GM21576 (cell line): ENCODE data around the gene BICD1.
"Not testable (repeated sequence)": the region's sequence is repeated elsewhere in the genome, so short reads cannot be mapped to it uniquely, and the experiment has no call there.

Source experiments
- ATAC-seq: cut with Tn5 transposase; IDR thresholded peaks from one replicate; pipeline ENCODE4 v1.9.1; 2021; ENCODE audit warnings: mild to moderate bottlenecking, moderate library complexity; ENCODE audit not compliant: unreplicated experiment

The BICD1 gene

DNA sequence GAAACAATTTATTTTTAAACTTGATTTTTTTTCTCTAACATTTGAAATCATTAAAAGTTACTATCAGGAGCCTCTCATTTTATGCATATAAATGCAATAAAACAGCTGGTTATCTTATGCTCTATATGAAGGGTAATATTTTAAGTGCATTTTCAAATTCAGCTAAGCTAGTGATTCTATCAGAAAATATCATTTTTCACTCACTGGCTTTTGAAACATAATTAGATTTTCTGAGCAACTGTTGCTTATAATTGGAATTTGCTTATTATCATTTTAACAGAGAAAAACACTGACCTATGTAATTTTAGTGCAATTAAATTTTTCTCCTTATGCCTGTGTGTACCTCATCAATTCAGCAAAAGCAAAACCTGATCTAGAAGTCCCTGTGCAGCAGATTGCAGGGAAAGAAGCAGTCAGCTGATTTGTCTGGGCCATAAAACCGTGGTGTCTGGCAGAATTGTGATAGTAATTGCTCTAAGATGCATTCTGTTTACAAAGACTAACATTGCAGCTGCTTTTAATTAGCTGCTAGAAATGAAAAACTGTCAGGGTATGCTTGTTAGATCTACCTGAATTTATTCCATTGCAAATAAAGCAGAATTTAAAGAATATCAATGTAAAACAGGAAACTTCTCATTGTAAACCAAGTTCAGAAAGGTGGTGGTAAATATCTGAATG, 75.0 kb downstream of the BICD1 start:
- ATAC-seq: no peak

DNA sequence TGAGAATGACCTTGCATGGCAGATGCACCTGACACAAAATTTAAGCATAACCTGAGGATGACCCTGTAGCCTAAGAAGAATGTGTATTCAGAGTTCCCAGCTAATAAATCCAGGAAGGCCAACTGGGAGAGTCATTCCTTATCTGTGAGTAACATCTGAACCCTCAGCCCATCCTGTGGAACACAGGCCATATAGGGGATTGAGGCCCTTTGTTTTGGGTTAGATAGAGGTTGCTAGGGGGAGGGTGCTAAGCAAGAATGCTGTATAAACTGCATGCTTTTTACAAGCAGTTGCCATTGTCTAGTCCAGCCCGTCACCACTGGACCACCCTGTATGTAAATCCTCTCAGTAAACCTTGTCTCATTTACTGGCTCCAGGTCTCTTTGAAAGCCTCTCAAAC, 77.0 kb downstream of the BICD1 start:
- ATAC-seq: no peak

DNA sequence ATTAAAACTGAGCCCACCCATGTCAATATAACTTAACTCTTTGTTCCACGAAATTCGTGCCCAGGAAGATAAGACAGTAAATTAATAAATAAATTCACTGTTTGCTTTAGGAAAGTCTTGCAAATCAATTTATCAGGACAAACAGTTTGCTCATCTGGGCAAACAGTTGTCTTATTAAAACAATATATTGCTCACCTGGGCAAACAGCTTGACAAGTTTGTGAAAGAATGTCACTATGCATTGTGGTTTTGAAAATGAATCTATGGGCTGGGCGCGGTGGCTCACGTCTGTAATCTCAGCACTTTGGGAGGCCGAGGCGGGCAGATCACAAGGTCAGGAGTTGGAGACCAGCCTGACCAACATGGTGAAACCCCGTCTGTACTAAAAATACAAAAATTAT, 80.5 kb downstream of the BICD1 start:
- not testable (repeated sequence) for ATAC-seq

DNA sequence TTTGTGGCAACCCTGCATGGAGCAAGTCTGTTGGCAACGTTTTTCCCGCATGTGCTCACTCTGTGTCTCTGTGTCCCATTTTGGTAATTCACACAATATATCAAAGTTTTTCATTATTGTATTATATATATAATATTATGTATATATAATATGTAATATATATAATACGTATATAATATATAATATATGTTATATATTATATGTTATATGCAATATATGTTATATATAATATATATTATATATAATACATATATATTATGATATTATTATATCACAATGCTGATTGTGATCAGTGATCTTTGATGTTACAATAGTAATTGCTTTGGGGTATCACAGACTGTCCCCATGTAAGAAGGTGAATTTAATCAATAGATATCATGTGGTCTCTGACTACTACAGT, 84.8 kb downstream of the BICD1 start:
- ATAC-seq: no peak

DNA sequence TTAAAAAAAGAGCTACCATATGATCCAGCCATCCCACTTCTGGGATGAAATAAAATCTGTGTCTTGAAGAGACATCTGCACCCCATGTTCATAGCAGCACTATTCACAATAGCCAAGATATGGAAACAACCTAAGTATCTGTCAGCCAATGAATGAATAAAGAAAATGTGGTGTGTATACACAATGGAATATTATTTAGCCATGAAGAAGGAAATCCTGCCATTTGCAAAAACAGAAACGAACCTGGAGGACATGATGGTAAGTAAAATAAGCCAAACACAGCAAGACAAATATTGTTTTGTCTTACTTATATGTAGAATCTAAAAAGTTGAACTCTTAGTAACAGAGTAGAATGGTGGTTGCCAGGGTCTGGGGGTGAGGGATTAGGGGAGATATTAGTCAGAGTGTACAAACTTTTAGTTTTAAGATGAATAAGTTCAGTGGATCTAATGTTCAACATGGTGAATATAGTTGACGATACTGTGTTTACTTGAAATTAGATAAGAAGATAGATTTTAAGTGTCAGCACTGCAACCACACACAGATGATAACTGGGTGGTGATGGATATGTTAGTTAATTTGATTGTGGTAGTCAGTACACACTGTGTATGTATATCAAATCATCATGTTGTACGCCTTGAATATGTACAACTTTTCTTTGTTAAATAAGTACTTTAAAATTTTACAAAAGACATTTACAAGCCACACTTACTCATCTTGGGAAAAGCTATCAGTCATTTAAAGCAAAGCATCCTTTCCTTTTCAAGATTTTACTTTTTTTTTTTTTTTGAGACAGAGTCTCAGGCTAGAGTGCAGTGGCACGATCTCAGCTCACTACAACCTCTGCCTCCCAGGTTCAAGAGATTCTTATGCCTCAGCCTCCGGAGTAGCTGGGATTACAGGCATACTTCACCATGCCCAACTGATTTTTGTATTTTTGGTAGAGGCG, 89.9 kb downstream of the BICD1 start:
- no peak for ATAC-seq

DNA sequence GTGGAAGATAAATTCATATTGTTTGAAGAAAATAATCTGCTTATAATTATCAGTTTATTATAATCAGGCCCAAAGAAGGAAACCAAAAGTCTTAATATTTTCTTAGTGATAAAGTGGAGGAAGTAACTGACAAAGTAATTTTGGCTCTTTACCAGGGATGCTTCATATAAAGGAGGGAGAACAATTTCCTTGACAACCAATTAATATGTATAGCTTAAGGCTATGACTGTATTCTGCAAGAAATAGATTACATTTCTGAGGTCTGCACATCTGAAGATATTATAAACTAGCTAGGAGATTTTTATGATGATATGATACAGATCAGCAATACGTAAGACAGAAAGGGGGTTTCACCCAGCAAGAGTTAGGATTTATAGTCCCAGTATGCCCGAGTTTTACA, 90.8 kb downstream of the BICD1 start:
- no peak for ATAC-seq

DNA sequence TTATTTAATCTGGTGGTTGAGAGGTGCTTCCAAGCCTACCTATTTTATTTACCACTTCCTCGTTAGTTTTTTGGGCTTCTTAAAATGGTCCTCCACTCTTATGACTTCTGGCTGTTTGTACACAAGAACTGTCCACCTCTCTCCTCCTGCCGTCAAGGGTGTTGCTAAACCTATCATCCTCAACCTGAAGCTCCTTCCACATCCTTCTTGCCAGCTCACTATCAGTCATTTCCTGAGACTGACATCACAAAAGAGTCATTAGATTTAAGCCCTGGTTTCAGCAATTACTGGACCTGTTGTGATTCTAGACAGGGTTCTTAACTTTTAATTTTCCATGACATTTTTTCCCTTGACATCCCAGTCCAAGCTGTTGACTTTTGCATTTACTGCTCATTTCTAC, 91.9 kb downstream of the BICD1 start:
- no peak for ATAC-seq

DNA sequence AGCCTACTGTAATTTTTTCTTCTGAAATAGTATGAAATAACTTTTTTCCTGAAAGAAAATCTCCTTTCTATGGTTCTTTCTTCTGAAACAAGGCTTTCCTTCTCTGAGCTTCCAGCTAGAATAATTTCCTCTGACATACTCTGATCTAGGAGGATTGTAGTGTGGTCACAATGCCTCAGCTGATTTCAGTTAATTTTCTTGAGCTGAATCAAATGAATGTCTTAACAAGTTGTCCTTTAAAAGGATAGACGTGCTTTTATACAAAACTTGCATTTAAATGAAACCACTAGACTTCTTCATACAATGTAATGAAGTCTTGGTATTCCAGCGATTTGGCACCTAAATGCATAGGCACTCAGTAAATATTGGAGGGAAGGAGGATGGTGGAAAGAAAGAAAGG, 94.4 kb downstream of the BICD1 start:
- no peak for ATAC-seq

DNA sequence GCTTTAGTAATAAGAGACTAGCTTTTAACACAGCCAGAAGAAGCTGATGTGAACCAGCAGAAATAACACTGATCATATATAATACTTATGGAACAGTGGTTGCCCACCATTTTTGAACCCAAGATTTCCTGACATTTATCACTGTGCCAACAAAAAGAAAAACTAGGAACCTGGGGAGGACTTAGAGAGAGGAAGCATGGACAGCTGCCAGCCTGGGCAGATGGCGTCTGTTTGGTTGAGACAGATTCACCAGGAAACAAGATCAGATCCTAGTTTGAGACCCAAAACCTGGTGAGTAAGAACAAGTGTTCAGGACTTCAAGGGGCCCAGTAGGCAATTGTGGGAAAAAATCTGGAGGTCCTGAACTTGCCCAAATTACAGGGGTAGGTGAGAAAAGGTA, 95.3 kb downstream of the BICD1 start:
- no peak for ATAC-seq

DNA sequence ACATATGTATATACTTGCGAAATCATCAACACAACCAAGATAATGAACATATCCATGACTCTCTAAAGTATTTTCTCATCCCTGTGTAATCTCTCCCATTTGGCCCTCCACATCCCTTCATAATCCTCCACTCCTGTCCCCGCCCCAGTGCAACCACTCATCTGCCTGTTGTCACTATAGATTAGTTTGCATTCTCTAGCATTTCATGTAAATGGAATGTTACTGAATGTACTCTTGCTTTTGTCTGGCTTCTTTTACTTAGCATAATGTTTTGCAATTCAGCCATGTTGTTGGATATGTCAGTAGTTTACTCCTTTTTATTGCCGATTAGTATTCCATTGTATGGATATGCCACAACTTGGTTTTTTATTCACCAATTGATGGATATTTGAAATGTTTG, 99.1 kb downstream of the BICD1 start:
- ATAC-seq: no peak

DNA sequence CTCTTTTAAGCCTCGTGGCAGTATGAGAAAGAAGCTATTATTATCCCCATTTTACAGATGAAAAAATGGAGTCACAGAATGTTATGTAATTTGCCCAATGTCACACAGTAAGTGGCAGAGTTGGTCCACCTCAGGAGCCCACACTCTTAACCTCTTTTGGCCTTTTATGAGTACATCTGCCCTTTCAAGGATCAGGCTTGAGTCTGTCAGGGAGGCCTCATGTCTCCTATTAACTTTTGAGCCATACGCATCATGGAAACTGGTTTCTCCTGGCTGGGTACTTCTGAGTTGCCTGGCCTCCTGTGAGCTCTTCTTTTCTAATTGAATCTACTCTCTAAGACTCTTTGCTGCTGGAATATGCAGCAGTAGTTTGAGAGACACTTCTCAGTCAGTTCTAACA, 101.7 kb downstream of the BICD1 start:
- ATAC-seq: no peak

DNA sequence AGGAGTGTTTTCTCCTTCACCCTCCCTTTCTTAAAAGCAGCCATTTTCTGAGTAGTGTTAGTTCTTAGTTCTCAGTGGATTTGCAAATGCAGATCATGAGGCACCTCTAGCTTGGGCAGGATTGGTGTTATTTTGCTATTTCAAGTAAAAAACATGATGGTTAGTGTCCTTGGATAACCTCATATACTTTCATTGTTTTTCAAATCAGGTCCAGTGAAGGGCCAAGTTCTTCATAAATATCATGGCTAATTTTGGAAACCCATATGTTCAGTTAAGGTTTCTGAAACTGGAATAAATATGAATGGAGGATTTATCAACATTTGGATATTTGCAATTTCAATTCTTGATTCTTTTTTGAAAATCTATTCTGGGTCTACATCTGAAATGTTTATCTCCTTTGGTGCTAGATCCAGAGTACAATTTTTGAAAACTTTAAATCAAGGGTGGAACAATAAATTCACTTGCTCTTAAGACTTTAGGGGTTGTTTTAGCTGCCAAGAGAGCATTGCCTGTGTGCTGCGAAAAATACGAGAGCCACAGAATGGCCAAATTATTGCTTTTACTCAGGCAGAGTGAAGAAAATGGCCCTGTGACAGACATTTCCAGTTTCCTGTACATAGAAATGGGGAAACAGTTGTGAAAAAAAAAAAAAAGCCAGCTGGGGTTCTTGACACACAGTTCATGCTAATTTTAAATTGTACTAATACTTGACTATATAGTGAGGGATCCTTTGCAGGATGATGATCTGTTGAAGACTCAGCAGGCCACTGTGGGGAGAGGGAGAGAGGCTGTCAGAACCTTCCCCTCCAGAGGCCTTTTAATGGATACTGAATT, 104.6 kb downstream of the BICD1 start:
- ATAC-seq: no peak

DNA sequence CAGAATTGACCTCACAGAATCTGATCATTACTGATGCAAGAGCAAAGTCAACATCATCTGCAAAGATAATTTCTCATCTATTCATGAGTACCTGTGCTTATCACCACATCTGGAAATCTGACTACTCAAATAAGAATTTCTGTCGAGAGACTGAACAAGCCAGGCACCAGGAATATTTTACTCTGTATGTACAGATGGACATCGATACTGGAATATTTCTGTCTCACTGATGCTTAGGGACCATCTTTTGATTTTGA, 105.2 kb downstream of the BICD1 start:
- no peak for ATAC-seq

DNA sequence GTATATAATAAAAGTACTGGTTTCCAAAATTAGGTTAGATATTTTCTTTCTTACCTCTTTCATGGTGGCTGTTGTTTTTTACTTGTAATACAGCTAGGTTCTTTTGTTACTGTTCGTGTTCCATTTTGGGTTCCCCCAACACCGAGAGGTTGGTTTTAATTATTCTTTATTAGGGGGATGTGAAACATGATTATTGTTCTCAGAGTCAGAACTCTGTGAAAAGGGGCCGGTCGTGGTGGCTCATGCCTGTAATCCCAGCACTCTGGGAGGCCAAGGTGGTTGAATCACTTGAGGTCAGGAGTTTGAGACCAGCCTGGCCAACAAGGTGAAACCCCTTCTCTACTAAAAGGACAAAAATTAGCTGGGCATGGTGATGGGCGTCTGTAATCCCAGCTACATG, 108.1 kb downstream of the BICD1 start:
- ATAC-seq: no peak

DNA sequence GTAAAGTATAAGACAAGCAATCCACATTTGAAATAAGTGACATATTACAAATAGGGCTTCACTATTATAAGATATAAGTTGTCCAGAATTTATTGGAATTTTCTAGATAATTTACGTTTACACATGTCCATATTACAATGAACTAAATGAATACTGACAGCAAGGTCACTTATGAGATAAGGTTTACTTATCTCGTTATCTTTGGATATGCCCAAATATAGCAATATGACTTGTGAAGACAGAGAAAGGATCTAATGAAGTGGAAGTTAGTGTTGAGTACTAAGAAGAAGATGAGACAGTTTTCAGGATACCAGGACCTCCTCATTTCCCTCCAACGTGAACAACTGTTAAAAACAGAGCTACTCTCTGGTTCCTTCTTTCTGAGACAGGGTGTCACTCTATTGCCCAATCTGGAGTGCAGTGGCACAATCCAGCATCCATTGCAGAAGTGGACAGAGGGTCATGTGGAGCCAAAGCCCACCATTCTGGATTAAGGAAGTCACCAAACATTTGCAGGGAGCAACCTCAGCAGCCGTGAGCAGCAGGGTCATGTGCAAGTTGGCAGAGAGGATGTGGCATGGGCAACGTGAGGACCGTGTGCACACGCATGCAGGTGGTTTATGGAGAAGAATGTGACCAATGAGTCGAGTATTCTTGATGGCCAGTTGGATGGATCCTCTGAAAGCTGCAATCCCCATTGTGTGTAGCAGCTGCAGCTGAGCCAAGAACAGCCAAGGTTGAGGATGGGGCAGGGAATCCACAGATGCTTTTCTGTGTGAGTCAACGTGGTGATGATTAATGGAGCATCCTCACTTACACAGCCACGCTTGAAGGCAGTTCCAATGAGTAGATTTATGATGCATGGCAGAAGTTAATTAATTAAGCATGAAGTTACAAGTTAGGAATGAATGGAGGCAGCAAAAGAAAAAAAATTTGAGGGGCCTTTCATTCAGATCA, 111.0 kb downstream of the BICD1 start:
- ATAC-seq: no peak

DNA sequence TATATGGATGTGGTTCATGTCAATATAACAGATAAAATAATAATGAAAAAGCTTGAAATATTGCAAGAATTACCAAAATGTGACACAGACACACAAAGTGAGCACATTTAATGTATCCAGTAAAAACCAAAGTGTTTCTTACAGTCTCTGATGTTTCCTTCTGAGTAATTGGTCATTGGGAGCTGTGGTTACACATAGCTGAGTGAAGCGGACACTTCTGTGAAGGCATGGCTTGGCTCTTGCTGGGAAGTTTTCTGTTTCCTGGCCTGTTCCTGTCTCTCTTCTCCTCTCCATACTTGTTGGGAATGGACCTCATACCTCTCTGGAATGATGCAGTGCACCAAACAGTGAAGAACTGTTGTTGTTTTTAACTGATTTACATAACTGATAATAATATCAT, 117.3 kb downstream of the BICD1 start:
- ATAC-seq: no peak

DNA sequence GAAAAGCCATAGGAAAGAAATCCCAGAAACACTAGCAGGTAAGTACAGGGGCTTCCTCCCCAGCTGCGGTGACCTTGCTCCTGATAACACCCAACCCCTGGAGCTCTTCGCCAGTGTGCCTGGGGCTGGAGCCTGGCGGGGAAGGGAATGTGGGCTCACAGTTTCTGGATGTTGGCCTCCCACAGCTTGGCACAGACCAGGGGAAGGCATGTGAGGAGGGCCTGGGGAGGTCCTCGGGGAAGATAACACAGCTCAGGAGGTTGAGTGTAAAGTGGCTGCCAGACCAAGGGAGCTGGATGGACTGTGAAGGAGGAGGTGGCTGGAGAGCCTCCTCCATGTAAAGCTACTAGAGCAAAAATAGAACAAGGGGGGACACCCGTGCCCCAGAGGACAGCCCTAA, 120.1 kb downstream of the BICD1 start:
- no peak for ATAC-seq

DNA sequence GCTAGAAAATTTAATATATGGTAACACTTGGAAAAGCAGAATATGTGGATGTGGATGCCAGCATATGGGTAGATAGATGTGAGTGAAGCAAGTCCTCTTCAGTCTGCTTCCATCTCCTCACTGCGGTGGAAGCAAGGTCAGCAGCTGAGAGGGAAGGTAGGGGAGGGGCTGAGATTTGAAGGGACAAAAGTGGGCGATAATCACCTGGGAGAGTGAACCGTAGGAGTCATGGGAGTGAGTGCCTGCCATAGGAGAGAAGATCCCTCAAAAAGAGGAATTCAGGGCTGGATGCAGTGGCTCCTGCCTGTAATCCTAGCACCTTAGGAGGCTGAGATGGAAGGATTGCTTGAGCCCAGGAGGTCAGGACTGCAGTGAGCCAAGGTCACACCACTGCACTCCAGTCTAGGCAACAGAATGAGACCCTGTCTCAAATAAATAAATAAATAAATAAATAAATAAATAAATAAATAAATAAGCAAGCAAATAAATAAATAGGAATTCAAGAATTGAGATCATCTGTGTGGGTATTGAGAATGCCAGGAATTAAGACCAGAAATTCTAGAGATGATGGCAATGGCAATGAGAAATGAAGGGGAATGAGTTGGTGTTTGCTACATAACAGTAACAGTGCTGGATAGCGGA, 123.4 kb downstream of the BICD1 start:
- no peak for ATAC-seq

DNA sequence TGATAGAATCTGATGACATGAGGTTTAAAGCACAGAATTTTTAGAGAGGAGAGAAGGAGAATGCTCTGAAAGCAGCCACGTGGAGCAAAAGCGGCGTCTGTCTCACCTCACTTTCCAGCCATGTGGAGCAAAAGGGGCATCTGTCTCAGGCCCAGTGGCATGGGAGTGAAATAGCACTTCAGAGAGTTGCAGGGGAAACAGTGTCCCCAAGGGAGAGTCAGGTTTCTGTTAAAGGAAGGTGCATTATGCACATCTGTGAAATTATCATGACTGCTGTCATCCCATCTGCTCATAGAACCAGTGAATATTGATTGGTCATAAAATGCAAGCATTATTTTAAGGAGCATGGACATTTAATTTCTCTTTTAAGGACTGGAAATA, 124.0 kb downstream of the BICD1 start:
- peak; percentile 53 for ATAC-seq

DNA sequence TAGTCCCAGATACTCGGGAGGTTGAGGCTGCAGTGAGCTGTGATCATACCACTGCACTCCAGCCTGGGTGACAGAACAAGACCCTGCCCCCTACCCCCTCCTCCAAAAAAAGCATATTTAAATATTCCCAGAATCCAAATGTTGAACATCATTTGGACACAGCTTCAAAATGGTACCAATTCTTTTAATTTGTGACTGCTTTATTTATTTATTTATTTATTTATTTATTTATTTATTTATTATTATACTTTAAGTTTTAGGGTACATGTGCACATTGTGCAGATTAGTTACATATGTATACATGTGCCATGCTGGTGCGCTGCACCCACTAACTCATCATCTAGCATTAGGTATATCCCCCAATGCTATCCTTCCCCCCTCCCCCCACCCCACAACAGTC, 124.7 kb downstream of the BICD1 start:
- not testable (repeated sequence) for ATAC-seq
